Measurements from ENCODE around the gene PRELP. TPM values are rescaled to one million over a fixed set of nuclear protein-coding genes. Genes with fewer than 3 reads are reported as not detected.

The PRELP gene
- total and polyA plus RNA-seq, 9 of the 15 experiments (the other 6 are each of a cell fraction or from before 2014, with no cell fraction given), result 0.04 TPM; not detected in 8

DNA sequence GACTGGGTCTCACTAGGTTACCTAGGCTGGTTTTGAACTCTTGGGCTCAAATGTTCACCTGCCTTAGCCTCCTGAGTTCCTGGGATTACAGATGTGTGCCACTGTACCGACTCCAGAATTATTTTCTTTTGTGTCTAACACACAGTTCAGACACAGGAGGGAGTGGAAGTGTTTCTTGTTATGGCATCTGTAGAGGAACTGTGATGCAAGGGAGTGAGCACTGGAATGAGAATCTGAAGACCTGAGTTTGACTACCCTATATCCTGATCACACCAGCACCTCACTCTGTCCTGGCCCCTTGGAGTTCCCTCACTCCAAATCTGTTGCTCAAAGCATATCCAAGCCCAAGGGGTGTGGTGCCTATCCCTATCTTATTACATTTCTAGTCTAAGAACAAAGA lies 33.5 kb downstream of the PRELP start:
- Histone ChIP-seq H3K4me3 (no peak overlapping the region), H3K9me3 (replicated peaks; ENCODE audit: control insufficient read depth, insufficient read depth, low read depth, low read length) (no peaks in the 10 kb centered on the region; the same call in 1 of the 2 replicates), H3K9me1 (ENCODE audit: control insufficient read depth, insufficient read depth, low read length) (no peaks in the 10 kb centered on the region), H2AFZ (ENCODE audit: low read depth, low read length) (no peak overlapping the region), H4K20me1 (replicated peaks; ENCODE audit: control insufficient read depth, insufficient read depth, low read length) (peaks cover 2% of the 10 kb centered on the region; the same call in 1 of the 2 replicates), H3K9ac (ENCODE audit: insufficient read depth in 1 of 2, low read depth in 2 of 2, low read length in 2 of 2) (no peak overlapping the region), H3K79me2 (ENCODE audit: control insufficient read depth, insufficient read depth, low read length) (no peaks in the 10 kb centered on the region), H3K36me3 (ENCODE audit: control insufficient read depth, insufficient read depth, low read length) (no peaks in the 10 kb centered on the region), H3K4me2 (ENCODE audit: insufficient read depth, low read length) (no peak overlapping the region), H3K4me1 (replicated peaks in 1 of 2; ENCODE audit: control insufficient read depth in 2 of 2, insufficient read depth in 2 of 2, low read length in 2 of 2) (no peaks in the 10 kb centered on the region), H3K27me3 (ENCODE audit: control insufficient read depth in 2 of 2, insufficient read depth in 2 of 2, low read length in 2 of 2) (peaks cover 41 to 70% of the 10 kb centered on the region in 2 experiments), H3K27ac (ENCODE audit: extremely low read depth, low read depth, low read length) (no peak overlapping the region)
- ATAC-seq (no peak), DNase-seq (ENCODE audit: extremely low read depth in 1 of 4, low spot score in 3 of 4) (no peak), FAIRE-seq (no peak)
- TF ChIP-seq, protein P1, sequence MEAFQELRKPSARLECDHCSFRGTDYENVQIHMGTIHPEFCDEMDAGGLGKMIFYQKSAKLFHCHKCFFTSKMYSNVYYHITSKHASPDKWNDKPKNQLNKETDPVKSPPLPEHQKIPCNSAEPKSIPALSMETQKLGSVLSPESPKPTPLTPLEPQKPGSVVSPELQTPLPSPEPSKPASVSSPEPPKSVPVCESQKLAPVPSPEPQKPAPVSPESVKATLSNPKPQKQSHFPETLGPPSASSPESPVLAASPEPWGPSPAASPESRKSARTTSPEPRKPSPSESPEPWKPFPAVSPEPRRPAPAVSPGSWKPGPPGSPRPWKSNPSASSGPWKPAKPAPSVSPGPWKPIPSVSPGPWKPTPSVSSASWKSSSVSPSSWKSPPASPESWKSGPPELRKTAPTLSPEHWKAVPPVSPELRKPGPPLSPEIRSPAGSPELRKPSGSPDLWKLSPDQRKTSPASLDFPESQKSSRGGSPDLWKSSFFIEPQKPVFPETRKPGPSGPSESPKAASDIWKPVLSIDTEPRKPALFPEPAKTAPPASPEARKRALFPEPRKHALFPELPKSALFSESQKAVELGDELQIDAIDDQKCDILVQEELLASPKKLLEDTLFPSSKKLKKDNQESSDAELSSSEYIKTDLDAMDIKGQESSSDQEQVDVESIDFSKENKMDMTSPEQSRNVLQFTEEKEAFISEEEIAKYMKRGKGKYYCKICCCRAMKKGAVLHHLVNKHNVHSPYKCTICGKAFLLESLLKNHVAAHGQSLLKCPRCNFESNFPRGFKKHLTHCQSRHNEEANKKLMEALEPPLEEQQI (IDR thresholded peaks at IDR 0.05), result no peak
- TF ChIP-seq CHCHD3 (CRISPR knock-in tag; IDR thresholded peaks at IDR 0.05), result no peak
- no peak for TF ChIP-seq KLF10 (CRISPR knock-in tag; IDR thresholded peaks at IDR 0.05)
- TF ChIP-seq, protein P2, sequence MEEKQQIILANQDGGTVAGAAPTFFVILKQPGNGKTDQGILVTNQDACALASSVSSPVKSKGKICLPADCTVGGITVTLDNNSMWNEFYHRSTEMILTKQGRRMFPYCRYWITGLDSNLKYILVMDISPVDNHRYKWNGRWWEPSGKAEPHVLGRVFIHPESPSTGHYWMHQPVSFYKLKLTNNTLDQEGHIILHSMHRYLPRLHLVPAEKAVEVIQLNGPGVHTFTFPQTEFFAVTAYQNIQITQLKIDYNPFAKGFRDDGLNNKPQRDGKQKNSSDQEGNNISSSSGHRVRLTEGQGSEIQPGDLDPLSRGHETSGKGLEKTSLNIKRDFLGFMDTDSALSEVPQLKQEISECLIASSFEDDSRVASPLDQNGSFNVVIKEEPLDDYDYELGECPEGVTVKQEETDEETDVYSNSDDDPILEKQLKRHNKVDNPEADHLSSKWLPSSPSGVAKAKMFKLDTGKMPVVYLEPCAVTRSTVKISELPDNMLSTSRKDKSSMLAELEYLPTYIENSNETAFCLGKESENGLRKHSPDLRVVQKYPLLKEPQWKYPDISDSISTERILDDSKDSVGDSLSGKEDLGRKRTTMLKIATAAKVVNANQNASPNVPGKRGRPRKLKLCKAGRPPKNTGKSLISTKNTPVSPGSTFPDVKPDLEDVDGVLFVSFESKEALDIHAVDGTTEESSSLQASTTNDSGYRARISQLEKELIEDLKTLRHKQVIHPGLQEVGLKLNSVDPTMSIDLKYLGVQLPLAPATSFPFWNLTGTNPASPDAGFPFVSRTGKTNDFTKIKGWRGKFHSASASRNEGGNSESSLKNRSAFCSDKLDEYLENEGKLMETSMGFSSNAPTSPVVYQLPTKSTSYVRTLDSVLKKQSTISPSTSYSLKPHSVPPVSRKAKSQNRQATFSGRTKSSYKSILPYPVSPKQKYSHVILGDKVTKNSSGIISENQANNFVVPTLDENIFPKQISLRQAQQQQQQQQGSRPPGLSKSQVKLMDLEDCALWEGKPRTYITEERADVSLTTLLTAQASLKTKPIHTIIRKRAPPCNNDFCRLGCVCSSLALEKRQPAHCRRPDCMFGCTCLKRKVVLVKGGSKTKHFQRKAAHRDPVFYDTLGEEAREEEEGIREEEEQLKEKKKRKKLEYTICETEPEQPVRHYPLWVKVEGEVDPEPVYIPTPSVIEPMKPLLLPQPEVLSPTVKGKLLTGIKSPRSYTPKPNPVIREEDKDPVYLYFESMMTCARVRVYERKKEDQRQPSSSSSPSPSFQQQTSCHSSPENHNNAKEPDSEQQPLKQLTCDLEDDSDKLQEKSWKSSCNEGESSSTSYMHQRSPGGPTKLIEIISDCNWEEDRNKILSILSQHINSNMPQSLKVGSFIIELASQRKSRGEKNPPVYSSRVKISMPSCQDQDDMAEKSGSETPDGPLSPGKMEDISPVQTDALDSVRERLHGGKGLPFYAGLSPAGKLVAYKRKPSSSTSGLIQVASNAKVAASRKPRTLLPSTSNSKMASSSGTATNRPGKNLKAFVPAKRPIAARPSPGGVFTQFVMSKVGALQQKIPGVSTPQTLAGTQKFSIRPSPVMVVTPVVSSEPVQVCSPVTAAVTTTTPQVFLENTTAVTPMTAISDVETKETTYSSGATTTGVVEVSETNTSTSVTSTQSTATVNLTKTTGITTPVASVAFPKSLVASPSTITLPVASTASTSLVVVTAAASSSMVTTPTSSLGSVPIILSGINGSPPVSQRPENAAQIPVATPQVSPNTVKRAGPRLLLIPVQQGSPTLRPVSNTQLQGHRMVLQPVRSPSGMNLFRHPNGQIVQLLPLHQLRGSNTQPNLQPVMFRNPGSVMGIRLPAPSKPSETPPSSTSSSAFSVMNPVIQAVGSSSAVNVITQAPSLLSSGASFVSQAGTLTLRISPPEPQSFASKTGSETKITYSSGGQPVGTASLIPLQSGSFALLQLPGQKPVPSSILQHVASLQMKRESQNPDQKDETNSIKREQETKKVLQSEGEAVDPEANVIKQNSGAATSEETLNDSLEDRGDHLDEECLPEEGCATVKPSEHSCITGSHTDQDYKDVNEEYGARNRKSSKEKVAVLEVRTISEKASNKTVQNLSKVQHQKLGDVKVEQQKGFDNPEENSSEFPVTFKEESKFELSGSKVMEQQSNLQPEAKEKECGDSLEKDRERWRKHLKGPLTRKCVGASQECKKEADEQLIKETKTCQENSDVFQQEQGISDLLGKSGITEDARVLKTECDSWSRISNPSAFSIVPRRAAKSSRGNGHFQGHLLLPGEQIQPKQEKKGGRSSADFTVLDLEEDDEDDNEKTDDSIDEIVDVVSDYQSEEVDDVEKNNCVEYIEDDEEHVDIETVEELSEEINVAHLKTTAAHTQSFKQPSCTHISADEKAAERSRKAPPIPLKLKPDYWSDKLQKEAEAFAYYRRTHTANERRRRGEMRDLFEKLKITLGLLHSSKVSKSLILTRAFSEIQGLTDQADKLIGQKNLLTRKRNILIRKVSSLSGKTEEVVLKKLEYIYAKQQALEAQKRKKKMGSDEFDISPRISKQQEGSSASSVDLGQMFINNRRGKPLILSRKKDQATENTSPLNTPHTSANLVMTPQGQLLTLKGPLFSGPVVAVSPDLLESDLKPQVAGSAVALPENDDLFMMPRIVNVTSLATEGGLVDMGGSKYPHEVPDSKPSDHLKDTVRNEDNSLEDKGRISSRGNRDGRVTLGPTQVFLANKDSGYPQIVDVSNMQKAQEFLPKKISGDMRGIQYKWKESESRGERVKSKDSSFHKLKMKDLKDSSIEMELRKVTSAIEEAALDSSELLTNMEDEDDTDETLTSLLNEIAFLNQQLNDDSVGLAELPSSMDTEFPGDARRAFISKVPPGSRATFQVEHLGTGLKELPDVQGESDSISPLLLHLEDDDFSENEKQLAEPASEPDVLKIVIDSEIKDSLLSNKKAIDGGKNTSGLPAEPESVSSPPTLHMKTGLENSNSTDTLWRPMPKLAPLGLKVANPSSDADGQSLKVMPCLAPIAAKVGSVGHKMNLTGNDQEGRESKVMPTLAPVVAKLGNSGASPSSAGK (IDR thresholded peaks at IDR 0.05), result no peak
- in situ Hi-C loops (cut with MboI), result loop anchor here (5.0 kb wide), 1 partner anchor 193 kb away; no protein-coding TSS in a partner anchor
- WGBS (ENCODE audit: insufficient coverage, low coverage, missing lambda C conversion rate), result 0% methylated on average over 1 of the region's 1 CpG
- ChIA-PET CTCF (ENCODE audit: low intra/inter-chr PET ratio) (no interaction called here), POLR2A (interaction anchor here (1.1 kb wide), 1 partner anchor 11 kb away, joined by 5 read pairs; no protein-coding TSS in a partner anchor)
- intact Hi-C loops (cut with micrococcal nuclease), result loop anchor here (5.0 kb wide), 1 partner anchor 618 kb away; no protein-coding TSS in a partner anchor
- no TSS peak for BruUV-seq (replicated peaks)
